Esophagus squamous epithelium (tissue), 4 donors: ENCODE measurements around the gene INTS1.

ENCODE experiments used
- CTCF ChIP-seq, 6 experiments: fragments of 450-650 bp in 4 of 6; fragments of 200-600 bp in 2 of 6; sonication (generic) in 2 of 6; IDR thresholded peaks; one replicate each; pipeline ENCODE4 v1.5.1; 2016 to 2019; ENCODE audit warnings: antibody characterized with exemption in 6 of 6, mild to moderate bottlenecking in 4 of 6, moderate library complexity in 4 of 6
- POLR2A ChIP-seq, 4 donors: fragments of 450-650 bp; IDR thresholded peaks; one replicate each; pipeline ENCODE4 v1.6.1; 2017; ENCODE audit warnings: antibody characterized with exemption in 4 of 4, mild to moderate bottlenecking in 4 of 4, moderate library complexity in 3 of 4

- TF ChIP-seq POLR2A (IDR thresholded peaks at IDR 0.05) (no peak), CTCF (IDR thresholded peaks at IDR 0.05) (peak; percentile 84 to 99 (median 93))
These were observed 30.2 kb downstream of the INTS1 start for GRCh38 chr7:1473864-1474512.
